Measurements from ENCODE around the gene GPR143. TPM values are rescaled to one million over a fixed set of nuclear protein-coding genes. Genes with fewer than 3 reads are reported as not detected.

GPR143 gene
- total RNA-seq, 2 experiments from 2014 or later: not detected

- Histone ChIP-seq H3K27ac (ENCODE audit: low read depth, low read length, poor library complexity, severe bottlenecking) (no peak overlapping the region), H3K9me2 (ENCODE audit: insufficient read depth, low read length) (no peaks in the 10 kb centered on the region), H3K4me1 (ENCODE audit: insufficient read depth, low read length, poor library complexity, severe bottlenecking) (no peaks in the 10 kb centered on the region), H3K4me3 (ENCODE audit: low read depth, low read length, poor library complexity, severe bottlenecking) (no peak overlapping the region), H2AFZ (ENCODE audit: low read length) (no peak overlapping the region), H3K36me3 (ENCODE audit: insufficient read depth, low read length) (no peaks in the 10 kb centered on the region), H4K20me1 (ENCODE audit: insufficient read depth, low read length) (no peaks in the 10 kb centered on the region), H3K9me3 (ENCODE audit: low read length) (no peaks in the 10 kb centered on the region), H3K4me2 (ENCODE audit: low read length) (no peak overlapping the region), H3K79me2 (ENCODE audit: insufficient read depth, low read depth, low read length) (no peaks in the 10 kb centered on the region)
- TF ChIP-seq CTCF (conservative IDR thresholded peaks at IDR 0.05; ENCODE audit: low read length): no peak
- TF ChIP-seq EZH2phosphoT487 (IDR thresholded peaks at IDR 0.05; ENCODE audit: borderline replicate concordance, low read depth, low read length): no peak
- CTCF ChIA-PET (ENCODE audit: unreplicated experiment): no interaction called here
- POLR2A ChIA-PET: no interaction called here
- no peak for DNase-seq (ENCODE audit: low spot score)
- BruUV-seq (replicated peaks): no TSS peak
- intact Hi-C loops (cut with micrococcal nuclease; ENCODE audit: unreplicated experiment): no loop called here
Measured at GRCh38 chrX:9786798-9787635, 21.4 kb upstream of the GPR143 start.

- Histone ChIP-seq H3K4me1 (ENCODE audit: insufficient read depth, low read length, poor library complexity, severe bottlenecking) (no peaks in the 10 kb centered on the region), H3K4me2 (ENCODE audit: low read length) (no peak within 1 kb of the TSS), H3K27ac (ENCODE audit: low read depth, low read length, poor library complexity, severe bottlenecking) (no peak within 1 kb of the TSS), H2AFZ (ENCODE audit: low read length) (no peak within 1 kb of the TSS), H3K79me2 (ENCODE audit: insufficient read depth, low read depth, low read length) (no peaks in the 10 kb centered on the region), H3K4me3 (ENCODE audit: low read depth, low read length, poor library complexity, severe bottlenecking) (no peak within 1 kb of the TSS), H3K9me2 (ENCODE audit: insufficient read depth, low read length) (no peaks in the 10 kb centered on the region), H3K9me3 (ENCODE audit: low read length) (no peaks in the 10 kb centered on the region), H4K20me1 (ENCODE audit: insufficient read depth, low read length) (no peaks in the 10 kb centered on the region), H3K36me3 (ENCODE audit: insufficient read depth, low read length) (no peaks in the 10 kb centered on the region)
- no TSS peak for BruUV-seq (replicated peaks)
- DNase-seq (ENCODE audit: low spot score): no peak
- ChIA-PET POLR2A (no interaction called here), CTCF (ENCODE audit: unreplicated experiment) (no interaction called here)
- intact Hi-C loops (cut with micrococcal nuclease; ENCODE audit: unreplicated experiment): no loop called here
- TF ChIP-seq CTCF (conservative IDR thresholded peaks at IDR 0.05; ENCODE audit: low read length) (no peak), EZH2phosphoT487 (IDR thresholded peaks at IDR 0.05; ENCODE audit: borderline replicate concordance, low read depth, low read length) (no peak)
Measured at GRCh38 chrX:9785944-9786797, 20.5 kb upstream of the GPR143 start, which contains the start of gene SHROOM2. SHROOM2 (plus strand) TSS chrX:9786429; CDS start chrX:9786546, 117 bp downstream.
